Transverse colon (tissue), 4 donors: ENCODE data around the gene NACA.

Experiments used
- EP300 ChIP-seq: sonication (generic); formaldehyde crosslinking; IDR thresholded peaks from one replicate; pipeline ENCODE4 v1.6.1; 2017; ENCODE audit warnings: antibody characterized with exemption, low read depth
- POLR2AphosphoS5 ChIP-seq, 3 donors: sonication (generic); formaldehyde crosslinking; IDR thresholded peaks; one replicate each; pipeline ENCODE4 v1.6.1; 2016; ENCODE audit warnings: antibody characterized with exemption in 3 of 3
- TF ChIP-seq, protein P1 (sequence below), 5 experiments: fragments of 200-600 bp in 3 of 5; fragments of 450-650 bp in 2 of 5; sonication (generic) in 3 of 5; IDR thresholded peaks; 1 replicate in 2 of 5; 2 replicates in 3 of 5; pipeline ENCODE4 v1.5.1; 2016 to 2017; ENCODE audit warnings: antibody characterized with exemption in 5 of 5, inconsistent platforms in 3 of 5, mild to moderate bottlenecking in 2 of 5, moderate library complexity in 1 of 5

DNA sequence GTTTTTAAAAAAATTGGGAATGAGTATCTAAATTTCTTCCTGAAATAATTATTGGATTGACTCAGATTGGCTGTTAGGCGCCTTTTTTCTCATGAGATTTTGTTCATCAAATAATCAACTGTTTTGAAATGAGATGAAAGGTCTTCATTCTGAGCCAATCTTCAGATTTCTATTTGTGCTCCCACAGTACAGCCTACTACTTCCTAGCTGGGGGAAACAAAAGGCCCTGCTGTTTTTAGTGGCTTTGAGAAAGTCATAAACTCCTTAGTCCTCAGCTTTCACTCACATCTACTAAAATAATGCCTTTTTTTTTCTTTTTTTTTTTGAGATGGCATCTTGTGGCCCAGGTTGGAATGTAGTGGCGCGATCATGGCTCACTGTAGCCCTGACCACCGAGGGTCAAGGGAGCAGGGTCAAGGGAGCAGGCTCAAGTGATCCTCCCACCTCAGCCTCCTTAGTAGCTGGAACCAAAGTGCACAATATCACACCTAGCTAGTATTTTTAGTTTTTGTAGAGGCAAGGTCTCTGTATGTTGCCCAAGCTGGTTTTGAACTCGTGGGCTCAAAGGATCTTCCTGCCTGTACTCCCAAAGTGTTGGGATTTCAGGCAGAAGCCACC lies 15.2 kb downstream of the NACA start:
- TF ChIP-seq, protein P1, sequence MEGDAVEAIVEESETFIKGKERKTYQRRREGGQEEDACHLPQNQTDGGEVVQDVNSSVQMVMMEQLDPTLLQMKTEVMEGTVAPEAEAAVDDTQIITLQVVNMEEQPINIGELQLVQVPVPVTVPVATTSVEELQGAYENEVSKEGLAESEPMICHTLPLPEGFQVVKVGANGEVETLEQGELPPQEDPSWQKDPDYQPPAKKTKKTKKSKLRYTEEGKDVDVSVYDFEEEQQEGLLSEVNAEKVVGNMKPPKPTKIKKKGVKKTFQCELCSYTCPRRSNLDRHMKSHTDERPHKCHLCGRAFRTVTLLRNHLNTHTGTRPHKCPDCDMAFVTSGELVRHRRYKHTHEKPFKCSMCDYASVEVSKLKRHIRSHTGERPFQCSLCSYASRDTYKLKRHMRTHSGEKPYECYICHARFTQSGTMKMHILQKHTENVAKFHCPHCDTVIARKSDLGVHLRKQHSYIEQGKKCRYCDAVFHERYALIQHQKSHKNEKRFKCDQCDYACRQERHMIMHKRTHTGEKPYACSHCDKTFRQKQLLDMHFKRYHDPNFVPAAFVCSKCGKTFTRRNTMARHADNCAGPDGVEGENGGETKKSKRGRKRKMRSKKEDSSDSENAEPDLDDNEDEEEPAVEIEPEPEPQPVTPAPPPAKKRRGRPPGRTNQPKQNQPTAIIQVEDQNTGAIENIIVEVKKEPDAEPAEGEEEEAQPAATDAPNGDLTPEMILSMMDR (IDR thresholded peaks at IDR 0.05): no peak
- no peak for TF ChIP-seq POLR2AphosphoS5 (IDR thresholded peaks at IDR 0.05)
- TF ChIP-seq EP300: no peak
